Measurements from ENCODE around the gene ZNF687.

The ZNF687 gene

DNA sequence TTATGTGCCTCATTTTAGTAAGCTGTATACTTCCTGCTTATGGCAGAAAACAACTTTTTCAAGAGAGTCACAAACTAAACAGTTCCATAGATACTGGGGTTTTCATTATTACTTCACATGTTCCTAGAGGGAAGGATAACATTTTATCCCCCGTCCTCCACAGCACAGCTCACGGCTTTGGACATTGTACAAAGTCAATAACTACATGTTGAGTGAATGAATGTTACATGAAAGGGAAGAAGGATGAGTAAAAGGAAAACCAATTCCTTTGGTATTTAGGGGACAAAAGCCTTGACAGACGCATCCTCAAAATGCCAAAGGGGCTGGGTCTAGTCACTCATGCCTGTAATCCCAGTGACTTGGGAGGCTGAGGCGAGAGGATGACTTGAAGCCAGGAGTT, 30.3 kb downstream of the ZNF687 start:
- in situ Hi-C loops (cut with MboI; ENCODE audit: low sequenced_read_pairs): no loop called here

DNA sequence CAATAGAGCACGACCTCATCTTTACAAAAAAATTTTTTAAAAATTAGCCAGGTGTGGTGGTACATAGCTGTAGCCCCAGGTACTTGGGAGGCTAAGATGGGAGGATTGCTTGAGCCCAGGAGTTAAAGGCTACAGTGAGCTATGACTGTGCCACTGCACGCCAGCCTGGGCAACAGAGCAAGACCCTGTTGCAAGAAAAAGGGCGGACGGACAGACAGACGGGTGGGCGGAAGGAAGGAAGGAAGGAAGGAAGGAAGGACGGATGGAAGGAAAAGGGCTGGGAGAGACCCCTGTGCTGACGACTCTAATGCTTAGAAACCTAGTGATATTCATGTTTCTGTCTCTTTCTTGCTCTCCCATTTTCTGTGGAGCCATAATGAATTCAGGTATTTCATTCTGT, 30.7 kb downstream of the ZNF687 start:
- in situ Hi-C loops (cut with MboI; ENCODE audit: low sequenced_read_pairs): no loop called here

DNA sequence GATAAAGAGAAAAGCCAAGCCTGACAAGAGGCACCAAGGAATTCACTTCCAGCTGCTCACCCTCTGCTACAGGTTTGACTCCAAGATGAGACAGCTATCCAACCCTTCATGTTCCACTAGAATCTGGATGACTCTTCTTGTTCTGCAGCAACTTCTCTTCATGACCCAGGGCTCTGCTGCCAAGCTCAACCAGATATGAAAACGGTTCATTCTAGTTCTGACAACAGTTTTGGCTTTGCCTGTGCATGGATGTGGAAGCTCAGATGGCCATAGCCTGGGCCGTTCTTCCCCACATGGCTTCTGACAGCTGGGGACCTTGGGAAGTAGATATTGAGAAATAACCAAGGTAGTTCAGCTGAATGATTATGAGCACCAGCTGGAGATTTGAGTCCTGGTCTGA, 31.4 kb downstream of the ZNF687 start:
- in situ Hi-C loops (cut with MboI; ENCODE audit: low sequenced_read_pairs): no loop called here

DNA sequence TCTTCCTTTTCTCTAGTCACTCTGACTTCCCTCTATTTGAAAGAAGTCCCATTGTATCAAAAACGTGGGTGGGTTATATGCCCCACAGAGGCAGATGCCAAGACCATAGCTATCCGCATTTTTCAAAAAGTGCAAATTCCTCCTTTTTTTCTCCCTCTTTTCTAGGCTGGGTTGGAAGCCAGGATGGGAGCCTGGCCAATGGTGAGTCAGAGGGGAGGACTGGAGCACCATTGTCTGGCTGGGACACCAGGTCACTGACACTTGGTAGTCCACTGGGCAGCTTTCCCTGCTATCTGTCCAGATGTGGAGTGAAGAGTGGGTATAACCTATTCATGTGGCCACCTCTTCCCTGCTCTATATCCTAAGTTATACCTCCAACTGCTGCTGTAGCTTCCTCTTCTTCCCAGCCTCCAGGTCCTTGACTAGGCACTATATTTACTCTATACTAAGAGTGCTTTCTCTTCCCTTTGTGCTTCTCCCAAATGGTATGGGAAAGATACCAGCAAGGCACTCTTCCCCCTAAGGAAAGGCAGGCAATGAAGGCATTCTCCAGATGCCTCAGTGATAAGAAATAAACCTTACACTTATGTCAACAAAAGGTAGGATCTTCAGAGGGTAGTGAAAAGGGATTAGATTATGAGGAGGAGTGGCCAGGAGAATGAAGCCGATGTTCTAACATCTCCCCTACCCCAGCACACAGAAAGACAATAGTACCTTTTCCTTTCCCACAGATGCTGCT, 32.2 kb downstream of the ZNF687 start:
- in situ Hi-C loops (cut with MboI; ENCODE audit: low sequenced_read_pairs): no loop called here

DNA sequence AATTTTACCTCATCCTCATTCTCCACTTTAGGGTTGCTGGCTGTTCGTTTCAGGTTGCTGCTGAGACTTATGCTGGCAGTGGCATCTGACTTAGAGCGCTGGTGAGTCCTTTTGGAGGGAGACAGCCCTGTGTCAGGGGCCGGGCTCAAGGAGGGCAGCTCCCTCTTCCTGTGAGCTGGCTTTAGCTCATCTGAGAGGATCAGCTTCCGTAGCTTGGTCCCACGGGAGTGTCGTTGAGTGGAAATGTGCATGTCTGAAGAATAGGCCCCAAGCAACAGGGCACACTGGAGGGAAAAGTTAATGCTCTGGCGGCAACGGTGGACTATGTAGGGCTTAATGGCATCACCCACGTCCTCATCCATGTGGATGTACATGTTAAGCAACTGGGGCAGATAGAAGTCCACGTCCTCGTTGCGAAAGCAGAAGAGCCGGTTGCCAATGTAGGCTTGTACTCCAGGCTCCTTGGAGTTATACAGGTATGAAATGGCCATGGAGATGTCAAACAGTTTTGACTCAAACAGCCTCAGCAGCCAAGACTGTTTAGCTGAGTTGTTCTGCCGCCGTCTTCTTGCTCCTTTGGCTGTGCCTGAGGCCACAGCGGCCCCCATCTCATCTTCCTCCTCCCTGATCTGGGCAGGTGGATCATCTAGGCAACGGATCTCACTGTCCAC, 33.6 kb downstream of the ZNF687 start:
- in situ Hi-C loops (cut with MboI; ENCODE audit: low sequenced_read_pairs): no loop called here

DNA sequence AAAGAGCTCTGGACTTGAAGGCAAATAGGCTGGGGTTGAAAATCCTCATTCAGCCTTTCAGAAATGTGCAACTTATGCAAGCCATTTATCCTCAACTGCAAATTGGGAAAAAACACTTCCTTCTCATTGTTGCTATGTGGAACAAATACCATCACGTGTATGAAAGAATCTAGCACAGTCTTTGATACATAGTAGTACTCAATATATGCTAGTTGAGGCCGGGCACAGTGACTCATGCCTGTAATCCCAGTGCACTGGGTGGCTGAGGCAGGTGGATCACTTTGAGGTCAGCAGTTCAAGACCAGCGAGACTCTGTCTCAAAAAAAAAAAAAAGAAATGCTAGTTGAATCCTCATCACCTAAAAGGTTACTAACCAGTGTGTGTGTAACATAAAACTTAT, 36.9 kb downstream of the ZNF687 start:
- in situ Hi-C loops (cut with MboI; ENCODE audit: low sequenced_read_pairs): no loop called here

DNA sequence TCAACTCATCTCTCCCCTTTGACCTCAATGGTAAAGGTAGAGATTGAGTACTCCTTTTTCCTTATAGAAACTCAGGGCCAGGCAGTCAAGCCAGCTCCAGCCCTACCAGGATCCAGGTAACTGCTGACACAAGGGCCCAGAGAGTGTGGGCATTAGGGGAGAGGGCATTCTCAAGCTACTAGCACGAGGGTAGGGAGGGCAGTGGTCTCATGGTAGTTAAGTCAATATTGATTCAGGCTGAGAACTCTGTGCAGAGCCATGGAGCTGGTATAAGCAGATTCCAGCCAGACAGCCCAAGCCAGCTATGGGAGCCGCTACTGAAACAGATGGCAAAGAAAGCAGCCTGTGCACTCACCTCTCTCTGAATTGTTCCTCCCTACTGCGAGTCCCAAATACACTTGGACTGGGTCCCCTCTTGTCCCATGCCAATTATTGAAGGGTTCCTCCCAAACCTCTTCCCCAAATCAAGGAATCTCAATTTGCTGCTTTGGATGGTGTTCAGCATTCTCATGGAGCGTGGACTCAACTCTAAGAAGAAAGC, 42.4 kb downstream of the ZNF687 start:
- in situ Hi-C loops (cut with MboI; ENCODE audit: low sequenced_read_pairs): no loop called here

DNA sequence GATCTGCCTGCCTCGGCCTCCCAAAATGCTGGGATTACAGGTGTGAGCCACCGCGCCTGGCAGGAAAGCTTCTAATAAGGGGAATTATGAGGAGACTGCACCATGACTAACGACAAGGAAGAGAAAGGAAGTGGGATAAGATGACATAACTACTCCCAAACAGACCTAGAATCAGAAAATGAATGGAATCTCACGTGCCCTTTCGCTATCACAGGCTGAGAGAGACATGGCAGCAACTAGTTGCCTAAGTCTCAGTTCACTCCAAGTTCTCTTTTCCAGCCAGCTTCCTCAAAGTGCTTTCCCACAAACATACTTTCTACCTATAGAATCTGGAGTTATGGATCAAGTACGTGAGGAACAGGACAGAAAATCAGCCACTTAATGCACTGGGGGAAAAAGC, 43.1 kb downstream of the ZNF687 start:
- in situ Hi-C loops (cut with MboI; ENCODE audit: low sequenced_read_pairs): no loop called here

DNA sequence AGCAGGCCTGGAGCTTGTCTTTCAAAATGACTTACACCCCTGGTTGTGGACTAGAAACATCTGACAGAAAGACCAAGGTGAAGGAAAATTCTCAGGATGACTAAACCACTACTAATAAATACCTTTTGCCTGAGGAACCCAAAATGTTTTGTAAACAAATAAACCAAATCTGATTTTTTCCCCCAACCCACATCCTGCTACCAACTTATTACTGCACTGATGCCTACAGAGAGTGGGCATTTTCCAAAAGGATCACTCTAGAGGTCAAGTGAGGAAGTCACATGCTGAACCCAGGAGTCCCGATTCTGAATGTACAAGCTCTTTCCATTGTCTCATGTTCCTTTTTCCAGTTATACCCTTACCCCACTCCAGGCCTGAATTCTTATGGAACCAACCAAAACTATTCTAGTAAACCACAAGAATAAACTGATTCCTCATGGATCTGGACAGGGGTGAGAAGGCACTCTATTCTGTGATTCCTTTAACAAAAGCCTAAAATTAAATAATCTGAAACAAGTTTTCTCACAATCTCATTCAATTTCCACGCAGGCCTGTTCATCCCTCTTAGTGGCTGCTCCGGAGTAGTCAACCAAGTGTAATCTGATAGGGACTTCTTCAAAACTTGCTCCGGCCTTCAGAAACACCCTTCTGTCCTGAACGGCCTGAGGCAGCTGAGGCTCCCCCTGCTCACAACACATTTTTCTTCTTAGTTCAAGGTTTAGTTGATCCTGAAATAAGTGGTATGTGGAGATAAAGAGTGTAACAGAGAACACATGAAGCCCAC, 43.7 kb downstream of the ZNF687 start:
- in situ Hi-C loops (cut with MboI; ENCODE audit: low sequenced_read_pairs): no loop called here

DNA sequence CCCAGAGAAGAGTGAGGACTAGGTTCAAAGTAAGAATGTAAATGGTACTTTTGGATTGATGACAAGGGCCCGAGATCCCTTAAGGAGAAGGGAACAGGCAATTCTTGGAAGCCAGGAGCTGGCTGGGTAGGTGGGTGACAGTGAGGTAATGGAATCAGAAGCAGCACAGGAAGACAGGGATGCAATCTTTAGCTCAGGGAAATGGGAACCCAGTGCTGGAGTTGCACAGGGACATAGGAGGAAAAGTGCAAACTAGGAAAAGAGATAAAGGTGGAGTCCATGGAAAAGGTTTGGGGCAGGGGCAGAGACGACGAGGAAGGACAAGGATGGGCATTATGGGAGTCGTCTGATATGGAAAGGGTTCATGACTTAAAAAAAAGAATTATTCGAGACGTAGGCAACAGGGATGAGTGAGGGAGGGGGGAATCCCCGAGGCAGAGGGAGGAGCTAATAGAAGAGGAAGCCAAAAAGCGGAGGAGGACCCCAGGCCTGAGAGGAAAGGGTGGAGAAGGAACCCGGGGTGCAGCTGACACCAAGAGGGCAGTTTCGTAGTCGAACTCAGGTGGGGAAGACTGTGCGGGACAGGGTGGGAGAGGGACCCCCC, 44.6 kb downstream of the ZNF687 start:
- in situ Hi-C loops (cut with MboI; ENCODE audit: low sequenced_read_pairs): no loop called here

DNA sequence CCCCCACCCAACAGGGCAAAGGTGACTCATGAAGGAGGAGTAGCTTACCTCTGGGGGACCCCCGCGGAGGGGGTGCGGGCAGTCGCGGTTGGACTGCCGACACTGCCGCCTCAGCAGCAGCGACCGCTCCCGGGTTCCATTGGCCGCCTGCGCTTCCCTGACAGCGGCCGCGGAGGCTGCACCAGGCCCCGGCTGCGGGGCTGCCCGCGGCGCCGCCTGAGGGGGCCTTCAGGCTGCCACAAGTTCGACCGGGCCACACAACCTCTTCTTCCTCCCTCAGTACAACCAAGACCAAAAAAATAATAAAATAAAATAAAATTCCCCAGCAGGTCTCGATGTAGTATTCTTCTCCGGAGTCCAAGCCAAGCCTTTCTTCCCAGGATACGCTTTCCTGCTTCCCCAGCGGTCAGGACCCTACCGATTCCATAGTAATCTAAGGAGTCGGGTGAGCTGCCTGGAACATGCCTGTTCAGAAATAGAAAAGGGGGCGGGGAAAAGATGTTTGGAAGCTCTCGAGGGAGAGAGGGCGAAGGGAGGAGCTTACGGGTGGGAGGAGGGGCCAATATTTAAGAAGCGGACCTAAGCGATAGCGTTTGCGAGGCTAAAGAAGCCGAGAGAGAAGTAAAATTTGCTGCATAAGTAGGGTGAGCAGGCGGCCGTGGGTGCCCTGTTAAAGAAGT, 45.3 kb downstream of the ZNF687 start, which contains the start of gene PI4KB:
Gene PI4KB (minus strand): TSS at position 194 of the 680 bp plus-strand sequence. CDS start 10,935 bp downstream, outside the sequence.
- in situ Hi-C loops (cut with MboI; ENCODE audit: low sequenced_read_pairs): no loop called here

DNA sequence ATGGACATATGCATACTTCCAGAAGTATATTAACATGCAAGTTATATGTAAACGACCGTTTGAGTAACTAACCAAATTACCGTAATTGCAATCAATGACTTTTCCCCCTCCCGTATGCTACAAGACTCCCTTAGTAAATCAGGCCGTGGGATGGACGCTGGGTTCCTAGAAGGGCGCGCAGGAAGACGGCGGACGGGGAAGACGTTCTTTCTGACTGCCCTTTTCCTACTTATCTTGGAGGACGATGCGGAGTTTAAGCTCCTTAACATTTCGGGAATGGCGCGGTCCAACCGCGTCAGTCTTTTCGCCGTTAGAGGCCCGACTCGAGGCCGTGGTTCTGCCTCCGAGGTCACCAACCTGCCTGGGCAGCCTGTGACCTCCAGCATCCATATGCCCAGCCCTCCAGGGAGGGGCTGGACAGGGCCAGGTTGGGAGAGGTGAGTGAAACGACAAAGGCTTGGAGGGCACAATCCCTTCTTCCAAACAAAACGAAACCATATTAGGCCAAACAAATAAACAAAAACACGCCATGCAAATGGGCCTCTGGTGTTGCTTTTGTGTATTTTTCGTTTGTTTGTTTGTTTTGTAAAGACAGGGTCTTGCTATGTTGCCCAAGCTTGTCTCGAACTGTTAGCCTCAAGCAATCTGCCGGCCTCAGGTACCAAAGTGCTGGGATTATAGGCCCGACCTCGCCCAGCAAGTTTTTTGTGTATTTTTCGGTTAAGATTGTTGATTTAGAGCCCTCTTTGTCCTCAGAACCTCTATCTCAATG, 46.0 kb downstream of the ZNF687 start:
- in situ Hi-C loops (cut with MboI; ENCODE audit: low sequenced_read_pairs): no loop called here

DNA sequence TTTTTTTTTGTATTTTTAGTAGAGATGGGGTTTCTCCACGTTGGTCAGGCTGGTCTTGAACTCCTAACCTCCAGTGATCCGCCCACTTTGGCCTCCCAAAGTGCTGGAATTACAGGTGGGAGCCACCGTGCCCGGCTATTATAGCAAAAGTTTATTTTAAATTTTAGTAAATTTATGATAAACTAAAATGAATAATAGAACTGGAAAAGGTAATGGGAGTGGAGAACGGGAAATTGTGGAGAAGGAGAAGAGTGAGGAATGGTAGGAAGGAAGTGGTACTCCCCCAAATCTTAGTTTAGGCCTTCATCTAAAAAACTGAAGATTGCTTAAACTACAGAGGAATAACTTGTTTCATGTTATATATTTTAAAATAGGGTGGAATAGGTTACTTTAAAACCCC, 52.7 kb downstream of the ZNF687 start:
- in situ Hi-C loops (cut with MboI; ENCODE audit: low sequenced_read_pairs): no loop called here

DNA sequence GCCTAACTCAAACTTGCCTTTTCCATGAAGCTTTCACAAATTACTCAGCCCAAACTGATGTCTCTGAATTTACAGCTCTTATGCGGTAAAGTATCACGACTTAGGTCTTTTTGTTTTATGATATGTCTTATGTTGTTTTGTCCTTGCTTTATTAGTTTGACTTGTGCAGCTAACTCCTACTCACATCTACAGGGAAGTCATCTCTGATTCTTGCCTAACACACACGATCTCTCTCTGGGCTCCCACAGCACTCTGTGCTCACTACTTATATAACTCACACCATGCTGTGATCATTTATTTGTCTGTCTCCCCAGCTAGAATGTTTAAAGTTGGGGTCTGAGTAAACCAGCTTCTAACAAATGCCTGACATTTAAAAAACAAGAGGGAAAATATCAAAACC, 54.5 kb downstream of the ZNF687 start:
- in situ Hi-C loops (cut with MboI; ENCODE audit: low sequenced_read_pairs): no loop called here

DNA sequence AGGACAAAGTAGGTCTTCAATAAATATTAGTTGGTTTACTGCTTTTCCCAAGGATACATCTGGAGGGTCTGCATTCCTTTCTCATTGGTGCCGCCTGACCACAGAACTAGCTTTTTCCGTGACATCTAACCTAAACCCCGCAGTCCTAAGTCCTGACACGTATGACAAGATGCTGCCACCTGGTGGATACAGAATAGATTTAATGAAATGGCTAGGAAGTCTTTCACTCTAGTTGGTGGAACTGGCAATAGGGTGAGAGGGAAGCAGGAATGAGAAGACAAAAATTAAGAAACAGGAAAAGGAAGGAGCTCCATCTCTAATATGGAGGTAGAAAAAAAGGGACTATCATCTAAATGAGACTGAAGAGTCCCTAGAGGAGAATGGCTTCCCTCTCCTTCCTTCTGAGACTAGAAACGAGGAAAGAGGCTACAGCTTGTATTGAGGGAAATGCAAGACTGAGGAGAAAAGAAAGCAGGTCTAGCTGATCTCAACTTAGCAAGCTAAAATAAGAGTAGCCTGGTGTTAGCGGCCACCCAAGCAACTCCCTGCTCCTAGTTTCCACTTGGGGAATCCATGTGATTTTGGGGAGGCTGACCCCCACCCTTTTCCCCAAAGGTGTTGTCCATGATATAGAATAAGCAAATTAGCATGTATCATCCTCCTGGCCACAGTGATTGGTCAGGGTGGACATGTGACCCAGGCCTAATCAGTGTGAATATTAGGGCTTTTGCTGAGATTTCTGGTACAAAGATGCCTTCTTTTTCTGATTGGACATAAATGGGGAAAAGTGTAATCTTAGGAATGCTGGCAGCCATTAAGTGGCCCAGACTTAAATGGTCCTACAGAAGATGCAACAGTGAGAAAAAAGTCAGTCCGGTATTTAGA, 59.0 kb downstream of the ZNF687 start:
- in situ Hi-C loops (cut with MboI; ENCODE audit: low sequenced_read_pairs): no loop called here

All from hTERT RPE-1 (cell line).